ENCODE measurements around the gene SLC39A12.

The SLC39A12 gene

DNA sequence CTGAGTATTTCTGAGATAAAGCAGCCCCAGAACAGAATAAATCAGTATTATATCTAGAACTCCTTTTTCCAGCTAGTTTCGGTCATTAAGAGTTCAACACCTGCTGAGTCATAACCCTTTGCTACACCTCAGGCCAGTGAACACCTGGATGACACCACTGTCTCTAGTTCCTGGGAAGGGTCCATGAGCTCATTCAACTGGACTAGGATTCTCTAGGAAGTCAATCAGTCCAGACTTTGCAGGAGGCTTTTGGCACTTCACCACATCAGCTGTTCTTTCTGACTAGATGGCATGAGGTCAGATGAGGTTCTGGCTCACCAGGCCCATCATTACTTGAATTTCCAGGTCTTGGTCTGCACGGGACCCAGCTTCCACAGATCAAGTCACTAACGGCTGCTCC is 11.7 kb downstream of the SLC39A12 start:
- TF ChIP-seq, protein P1, sequence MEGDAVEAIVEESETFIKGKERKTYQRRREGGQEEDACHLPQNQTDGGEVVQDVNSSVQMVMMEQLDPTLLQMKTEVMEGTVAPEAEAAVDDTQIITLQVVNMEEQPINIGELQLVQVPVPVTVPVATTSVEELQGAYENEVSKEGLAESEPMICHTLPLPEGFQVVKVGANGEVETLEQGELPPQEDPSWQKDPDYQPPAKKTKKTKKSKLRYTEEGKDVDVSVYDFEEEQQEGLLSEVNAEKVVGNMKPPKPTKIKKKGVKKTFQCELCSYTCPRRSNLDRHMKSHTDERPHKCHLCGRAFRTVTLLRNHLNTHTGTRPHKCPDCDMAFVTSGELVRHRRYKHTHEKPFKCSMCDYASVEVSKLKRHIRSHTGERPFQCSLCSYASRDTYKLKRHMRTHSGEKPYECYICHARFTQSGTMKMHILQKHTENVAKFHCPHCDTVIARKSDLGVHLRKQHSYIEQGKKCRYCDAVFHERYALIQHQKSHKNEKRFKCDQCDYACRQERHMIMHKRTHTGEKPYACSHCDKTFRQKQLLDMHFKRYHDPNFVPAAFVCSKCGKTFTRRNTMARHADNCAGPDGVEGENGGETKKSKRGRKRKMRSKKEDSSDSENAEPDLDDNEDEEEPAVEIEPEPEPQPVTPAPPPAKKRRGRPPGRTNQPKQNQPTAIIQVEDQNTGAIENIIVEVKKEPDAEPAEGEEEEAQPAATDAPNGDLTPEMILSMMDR (conservative IDR thresholded peaks at IDR 0.05) = no peak
- no peak for TF ChIP-seq ZFX (IDR thresholded peaks at IDR 0.05)
- no peak overlapping the region for H3K27ac ChIP-seq

DNA sequence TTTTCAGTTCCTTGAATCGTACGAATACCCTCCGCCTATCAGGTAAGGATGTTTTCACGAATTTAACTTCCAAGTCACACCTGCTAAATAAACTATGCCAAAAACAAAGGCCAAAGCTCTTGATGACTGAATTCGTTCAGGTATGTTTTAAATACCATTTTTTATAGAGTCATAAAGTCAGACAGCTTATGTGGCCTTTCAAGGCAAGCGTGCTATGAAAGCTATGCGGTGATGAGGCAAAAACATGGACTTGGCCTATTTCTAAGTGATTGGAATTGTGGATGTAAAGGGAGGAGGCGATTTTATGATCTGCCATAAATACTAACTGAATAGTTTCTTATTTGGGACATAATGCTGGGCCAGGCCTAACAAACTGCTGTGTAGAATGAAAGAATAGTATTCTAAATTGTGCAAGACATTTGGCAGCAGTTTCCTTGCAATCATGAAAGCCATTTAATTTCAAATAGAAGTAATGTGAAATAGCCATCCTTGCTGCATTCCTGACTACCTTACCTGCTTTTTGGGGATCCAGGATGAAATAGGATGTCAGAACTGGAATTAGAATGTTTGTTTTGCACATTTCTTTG is 14.0 kb downstream of the SLC39A12 start:
- H3K27ac ChIP-seq = no peak overlapping the region
- TF ChIP-seq, protein P1 (conservative IDR thresholded peaks at IDR 0.05) = no peak

DNA sequence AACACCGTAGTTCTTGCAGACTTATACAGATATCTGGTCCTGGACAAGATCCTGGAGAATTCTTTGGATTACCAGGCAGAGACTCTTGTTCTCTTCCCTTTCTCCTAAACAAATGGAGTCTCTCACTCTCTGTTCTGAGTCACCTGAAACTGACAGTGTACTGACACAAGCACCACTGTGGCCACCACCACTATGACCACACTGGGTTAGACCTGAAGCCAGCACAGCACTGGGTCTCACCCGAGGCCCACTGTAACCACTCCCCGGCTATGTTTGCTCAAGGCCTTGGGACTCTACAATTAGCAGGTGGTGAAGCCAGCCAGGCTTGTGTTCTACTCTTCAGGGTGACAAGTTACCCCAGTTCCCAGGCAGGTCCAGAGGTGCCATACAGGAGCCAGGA is 22.8 kb downstream of the SLC39A12 start:
- TF ChIP-seq, protein P1 (conservative IDR thresholded peaks at IDR 0.05) = no peak
- TF ChIP-seq ZFX (IDR thresholded peaks at IDR 0.05) = no peak
- no peak overlapping the region for H3K27ac ChIP-seq

DNA sequence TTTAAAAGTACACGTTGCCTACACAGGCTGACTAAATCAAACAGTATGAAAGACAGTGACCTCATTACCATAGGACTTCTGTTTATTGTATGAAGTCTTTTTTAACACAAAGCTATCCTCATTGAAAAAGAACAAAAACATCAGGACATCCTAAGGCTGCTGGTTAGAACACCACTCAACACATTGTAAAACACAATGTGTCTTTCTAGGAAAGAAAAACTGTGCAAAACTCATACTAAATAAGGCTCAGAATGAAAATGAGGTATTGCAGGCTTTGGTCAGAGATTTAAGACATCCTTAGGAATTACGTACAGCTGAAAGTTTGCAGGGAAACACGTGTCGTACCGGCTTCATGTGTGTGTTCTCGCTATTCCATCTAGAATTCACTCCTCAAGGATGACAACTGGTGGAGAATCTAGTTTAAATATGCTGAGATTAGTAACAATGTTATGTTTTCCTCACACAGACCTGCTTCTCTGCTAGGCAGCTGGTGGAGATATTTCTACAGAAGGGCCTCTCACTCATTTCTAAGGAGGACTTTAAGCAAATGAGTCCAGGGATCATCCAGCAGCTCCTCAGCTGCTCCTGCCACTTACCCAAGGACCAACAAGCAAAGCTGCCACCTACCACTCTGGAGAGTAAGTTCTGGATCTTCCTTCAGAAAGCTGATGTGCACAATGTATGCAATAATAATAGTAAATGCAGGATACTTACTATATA is 29.3 kb downstream of the SLC39A12 start:
- no peak for TF ChIP-seq ZFX (IDR thresholded peaks at IDR 0.05)
- H3K27ac ChIP-seq = no peak overlapping the region

DNA sequence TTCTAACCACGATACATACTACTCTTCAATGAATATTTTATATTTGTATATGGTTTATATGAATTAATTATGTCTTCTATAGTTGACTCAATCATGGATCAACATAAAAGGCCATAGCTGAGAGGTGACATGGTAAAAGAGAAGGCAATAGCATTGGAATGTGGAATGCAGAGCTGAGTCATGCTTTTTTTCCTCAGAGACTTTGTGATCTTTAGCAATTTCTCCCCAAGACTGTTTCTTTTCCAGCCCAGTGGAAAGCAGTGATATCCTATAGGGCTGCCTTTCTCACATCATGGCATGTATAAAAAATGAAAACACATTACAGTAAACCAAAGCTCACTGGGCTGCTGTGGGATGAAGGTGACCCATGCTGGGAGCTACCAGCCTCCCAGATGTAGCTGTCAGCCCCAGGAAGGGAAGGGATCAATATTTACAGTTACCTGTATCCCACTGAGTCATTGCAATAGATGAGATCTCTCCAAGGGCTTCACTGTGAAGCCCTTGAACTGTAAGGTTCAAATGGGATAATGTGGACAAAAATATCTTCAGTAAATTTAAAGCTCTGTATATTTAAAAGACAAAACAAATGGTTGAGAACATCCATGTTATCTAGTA is 30.2 kb downstream of the SLC39A12 start:
- TF ChIP-seq, protein P1 (conservative IDR thresholded peaks at IDR 0.05) = no peak
- no peak for TF ChIP-seq ZFX (IDR thresholded peaks at IDR 0.05)
- no peak overlapping the region for H3K27ac ChIP-seq

DNA sequence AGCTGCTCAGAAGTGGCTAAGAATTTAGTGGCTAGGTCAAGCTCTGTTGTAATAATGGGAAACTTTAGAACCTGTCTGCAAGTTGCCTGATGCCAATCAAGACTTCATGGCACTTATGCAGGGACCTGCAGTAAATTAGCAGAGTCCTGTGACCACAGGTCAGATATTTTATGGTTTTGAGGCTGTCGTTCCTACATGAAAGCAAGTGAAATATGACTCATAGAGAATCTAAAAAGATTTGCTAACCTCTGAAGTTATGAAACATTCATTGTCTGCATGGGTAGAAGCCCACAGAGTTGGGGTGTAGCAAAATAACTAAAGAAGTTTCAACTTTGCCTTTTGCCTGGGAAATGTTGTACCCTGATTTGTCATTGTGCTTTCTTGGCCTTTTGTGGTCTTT is 32.3 kb downstream of the SLC39A12 start:
- TF ChIP-seq ZFX (IDR thresholded peaks at IDR 0.05) = no peak
- TF ChIP-seq, protein P1 (conservative IDR thresholded peaks at IDR 0.05) = no peak
- no peak overlapping the region for H3K27ac ChIP-seq

DNA sequence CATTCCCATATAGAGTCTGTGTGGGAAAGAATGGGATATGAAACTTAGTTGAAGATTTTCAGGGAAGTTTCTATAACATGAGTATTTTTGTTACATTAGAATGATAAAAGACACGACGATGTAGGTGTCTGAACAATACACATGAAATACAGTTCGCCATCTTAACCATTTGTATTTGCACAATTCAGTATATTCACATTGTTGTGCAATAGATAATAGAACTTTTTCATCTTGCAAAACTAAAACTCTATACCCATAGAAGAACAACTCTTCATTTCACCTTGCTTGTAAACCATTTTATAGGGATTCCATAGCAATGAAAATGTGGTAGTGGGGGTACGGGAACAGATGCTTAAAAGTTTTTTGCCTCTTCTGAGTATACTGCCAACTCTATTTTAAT is 32.8 kb downstream of the SLC39A12 start:
- H3K27ac ChIP-seq = no peak overlapping the region
- no peak for TF ChIP-seq ZFX (IDR thresholded peaks at IDR 0.05)
- TF ChIP-seq, protein P1 (conservative IDR thresholded peaks at IDR 0.05) = no peak

Data from C4-2B (cell line).